Renal cortical epithelial cell (primary cell): ENCODE data around the gene PCGF1. TPM values are rescaled to one million over a fixed set of nuclear protein-coding genes. Genes with fewer than 3 reads are reported as not detected.
"Not testable (repeated sequence)": the region's sequence is repeated elsewhere in the genome, so short reads cannot be mapped to it uniquely, and the experiment has no call there.

Experiments used
- DNase-seq: peaks from one replicate; pipeline ENCODE4 v3.0.0-alpha.2; 2011; ENCODE audit warnings: low read depth
- total RNA-seq: library from RNA; depleted of rRNA; stranded (reverse); fragments of >200 nt; gene quantifications from 2 replicates; pipeline ENCODE4 v1.2.3, GENCODE V29; 2014

PCGF1 gene
- total RNA-seq, 1 donor from 2014 or later: 20.7 TPM

- DNase-seq: no peak
Observed at GRCh38 chr2:74499267-74499939, 8.1 kb downstream of the PCGF1 start, which contains the start of gene LBX2. TSS of gene LBX2 (minus strand) at chr2:74499603. CDS start at chr2:74499537, 66 bp downstream.

- peak; percentile 19 for DNase-seq
Observed at GRCh38 chr2:74498500-74499266, 8.8 kb downstream of the PCGF1 start.

GRCh38 chr2:74497777-74498499 lies 9.6 kb downstream of the PCGF1 start:
- no peak for DNase-seq

DNA sequence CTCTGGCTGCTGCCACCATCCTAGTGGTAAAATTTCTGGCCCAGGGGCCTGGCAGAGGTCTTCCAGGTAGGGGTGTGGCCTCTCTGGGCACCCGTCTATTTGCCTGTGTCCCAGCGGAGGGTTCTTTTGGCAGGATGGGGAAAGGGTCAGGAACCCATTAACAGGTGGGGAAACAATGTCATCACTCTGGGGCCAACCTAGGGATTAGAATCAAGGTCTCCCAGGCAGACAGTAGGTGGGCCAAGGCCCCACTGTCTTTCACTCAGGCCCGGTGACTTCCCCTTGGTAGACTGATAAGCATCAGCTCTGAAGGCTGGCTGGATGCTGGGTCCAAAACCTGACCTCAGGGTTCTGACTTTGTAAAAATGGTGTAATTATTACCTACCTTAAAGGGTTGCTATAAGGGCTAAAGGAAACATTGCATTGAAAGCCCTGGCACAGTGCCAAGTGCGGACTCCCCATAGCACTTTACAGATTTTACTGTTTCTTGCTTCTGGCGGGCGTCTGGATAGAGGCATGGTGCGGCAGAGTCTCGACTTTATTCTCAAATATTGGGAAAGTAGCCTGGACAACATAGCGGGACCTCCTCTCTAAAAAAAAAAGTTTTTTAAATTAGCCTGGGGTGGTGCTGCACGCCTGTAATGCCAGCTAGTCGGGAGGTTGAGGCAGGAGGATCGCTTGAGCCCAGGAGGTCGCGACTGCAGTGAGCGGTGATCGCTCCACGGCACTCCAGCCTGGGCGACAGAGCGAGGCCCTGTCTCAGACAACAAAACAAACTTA lies 10.3 kb downstream of the PCGF1 start:
- DNase-seq: no peak

DNA sequence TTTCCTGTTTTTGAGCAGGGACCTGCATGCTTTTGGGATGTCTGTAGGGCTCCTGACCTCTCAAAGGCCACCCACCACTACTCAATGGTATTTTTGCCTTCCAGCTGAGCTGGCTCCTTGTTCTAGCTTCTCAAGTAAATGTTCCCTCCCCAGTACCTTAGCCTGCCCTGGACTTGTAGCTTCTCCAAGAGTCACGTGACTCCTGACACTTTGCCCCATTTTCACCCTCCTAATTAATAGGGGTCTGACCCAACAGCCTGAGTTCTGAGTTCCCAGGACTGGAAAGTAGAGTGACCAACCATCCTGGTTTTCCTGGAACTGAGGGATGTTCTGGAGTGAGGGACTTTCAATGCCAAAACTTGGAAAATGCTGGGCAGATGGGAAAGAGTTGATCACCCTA lies 12.1 kb downstream of the PCGF1 start:
- DNase-seq: no peak

DNA sequence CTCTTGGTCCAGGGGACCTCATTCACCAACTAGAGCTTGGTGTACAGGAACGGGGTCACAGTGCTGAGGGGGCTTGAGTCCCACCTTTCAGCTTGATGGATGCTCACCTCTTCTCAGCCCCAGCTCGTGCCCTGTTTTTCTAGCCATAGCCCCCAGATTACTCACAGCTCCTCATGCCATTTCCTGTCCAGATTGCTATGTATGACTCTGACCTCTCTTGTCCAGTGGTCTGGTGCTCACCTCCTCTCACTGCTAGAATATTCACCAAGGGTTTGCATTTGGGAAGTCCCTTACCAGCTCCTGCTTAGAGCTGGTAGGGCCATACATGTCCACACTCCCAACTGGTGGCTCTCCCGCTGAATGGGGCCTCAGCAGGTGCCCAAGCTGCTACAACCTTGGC lies 13.9 kb downstream of the PCGF1 start:
- DNase-seq: no peak

GRCh38 chr2:74491648-74492544 lies 15.6 kb downstream of the PCGF1 start:
- DNase-seq: no peak

GRCh38 chr2:74489906-74490305 lies 17.6 kb downstream of the PCGF1 start:
- DNase-seq: no peak

- DNase-seq: no peak
Observed at GRCh38 chr2:74488643-74489481, 18.6 kb downstream of the PCGF1 start.

GRCh38 chr2:74486141-74486540 lies 21.4 kb downstream of the PCGF1 start:
- no peak for DNase-seq

DNA sequence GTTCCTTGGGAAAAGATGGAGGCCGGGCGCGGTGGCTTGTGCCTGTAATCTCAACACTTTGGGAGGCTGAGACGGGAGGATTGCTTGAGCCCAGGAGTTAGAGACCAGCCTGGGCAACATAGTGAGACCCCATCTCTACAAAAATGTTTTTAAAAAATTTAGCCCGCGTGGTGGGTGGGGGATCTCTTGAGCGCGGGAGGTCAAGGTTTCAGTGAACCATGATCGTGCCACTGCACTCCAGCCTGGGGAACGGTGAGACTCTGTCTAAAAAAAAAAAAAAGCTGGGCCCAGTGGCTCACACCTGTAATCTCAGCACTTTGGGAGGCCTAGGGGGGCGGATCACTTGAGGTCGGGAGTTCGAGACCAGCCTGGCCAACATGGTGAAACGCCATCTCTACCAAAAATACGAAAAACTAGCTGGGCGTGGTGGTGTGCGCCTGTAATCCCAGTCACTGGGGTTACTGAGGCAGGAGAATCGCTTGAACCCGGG lies 23.8 kb downstream of the PCGF1 start:
- not testable (repeated sequence) for DNase-seq

DNA sequence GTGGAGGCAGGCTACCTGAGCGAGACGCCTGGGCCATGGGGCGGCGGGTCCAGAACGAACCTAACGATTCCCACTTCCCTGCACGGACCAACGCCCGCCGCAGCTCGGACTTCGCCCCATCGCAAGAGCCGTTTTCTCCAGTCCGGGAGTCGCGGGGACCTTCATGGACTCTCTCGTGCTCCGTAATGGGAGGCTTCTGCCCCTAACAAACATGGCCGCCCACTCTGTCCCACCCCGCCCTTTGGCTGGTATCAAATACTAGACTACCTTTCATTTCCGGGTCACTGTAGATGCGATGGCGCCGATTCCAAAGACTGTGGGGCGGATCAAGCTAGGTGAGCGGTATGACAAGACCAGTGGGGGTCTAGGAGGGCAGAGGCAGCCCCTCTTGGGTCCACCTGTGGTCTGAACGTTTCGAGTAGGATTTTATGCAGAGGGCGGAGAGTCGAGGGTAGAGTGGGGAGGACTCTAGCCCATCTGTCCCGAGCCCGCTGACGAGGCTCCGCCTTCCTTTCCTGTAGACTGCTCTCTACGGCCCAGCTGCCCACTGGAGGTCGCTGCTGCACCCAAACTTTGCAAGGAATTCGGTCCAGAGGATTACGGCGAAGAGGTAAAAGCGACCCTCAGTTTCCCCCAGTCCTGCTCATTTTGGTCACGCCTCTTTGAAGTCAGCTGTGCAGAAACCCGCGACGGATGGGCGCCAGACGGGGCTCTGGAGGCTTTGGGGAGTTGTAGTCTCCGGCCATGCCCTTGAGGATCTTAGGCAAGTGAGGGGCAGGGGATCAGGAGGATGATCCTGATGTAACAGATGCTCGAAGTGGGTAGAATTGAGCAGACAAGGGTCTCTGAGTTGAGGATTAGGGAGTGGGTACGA lies 24.5 kb downstream of the PCGF1 start, which contains the start of the genes CCDC142 and TTC31:
Gene CCDC142, minus strand, starts transcription at position 198 of the 874 bp plus-strand sequence. Its CDS starts 161 bp downstream, at position 37.
Gene TTC31, plus strand, starts transcription at position 281 of the 874 bp plus-strand sequence. Its CDS starts 15 bp downstream, at position 296.
- peak; percentile 90 for DNase-seq

- DNase-seq: no peak
Observed at GRCh38 chr2:74481961-74482800, 25.3 kb downstream of the PCGF1 start.

DNA sequence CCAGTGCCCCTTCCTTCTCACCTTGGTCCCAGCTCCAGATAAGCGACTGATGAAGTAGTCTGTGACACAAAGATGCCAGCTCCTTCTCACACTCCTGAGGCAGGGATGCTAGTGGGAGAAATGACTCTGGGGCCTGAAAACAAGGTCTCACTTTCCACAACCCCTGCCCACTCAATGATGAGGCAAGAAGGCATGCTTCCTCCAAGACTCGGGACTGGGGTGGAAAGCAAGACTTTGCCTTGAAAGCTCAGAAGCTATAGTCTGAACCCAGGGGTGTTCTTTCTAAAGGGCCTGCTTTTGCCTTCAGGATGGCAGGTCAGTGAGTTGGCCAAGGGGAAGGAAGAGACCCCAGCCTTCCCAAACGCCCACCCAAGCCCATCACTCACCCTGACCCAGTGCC lies 26.1 kb downstream of the PCGF1 start:
- DNase-seq: no peak

GRCh38 chr2:74474899-74475298 lies 32.6 kb downstream of the PCGF1 start:
- DNase-seq: no peak

DNA sequence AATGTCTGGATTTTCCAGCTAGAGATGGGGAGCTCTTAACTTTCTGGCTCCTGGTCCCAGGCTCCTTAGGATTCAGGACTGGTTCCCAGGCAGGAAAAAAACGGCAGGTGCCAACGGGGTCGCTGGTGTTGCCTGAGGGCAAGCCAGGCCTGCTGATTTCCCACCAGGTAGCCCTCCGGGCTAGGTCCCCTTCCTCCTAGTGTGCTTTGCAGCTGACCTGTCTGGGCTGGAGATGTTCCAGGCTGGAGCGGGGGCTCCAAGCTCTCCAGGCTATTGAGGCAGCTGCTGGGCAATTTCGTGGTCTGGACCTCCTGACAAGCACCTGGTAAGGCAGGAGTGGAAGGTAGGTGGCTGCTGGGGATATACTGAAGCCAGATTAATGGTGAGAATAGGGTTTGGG lies 33.0 kb downstream of the PCGF1 start:
- DNase-seq: no peak

- DNase-seq: no peak
Observed at GRCh38 chr2:74472945-74473258, 34.6 kb downstream of the PCGF1 start.
